Measurements from ENCODE around the gene TSNAX. TPM values are rescaled to one million over a fixed set of nuclear protein-coding genes. Genes with fewer than 3 reads are reported as not detected.

The TSNAX gene
- total and polyA plus RNA-seq, 9 donors: 19.9 to 43.0 (median 32.0) TPM

- no peaks in the 10 kb centered on the region for H3K36me3 ChIP-seq
- H3K27ac ChIP-seq: no peak overlapping the region
- intact Hi-C loops (cut with DNase I): loop anchor here in 3 of 4 donors (5.0 to 10.0 kb wide), 2 partner anchors 246 to 249 kb away; no protein-coding TSS in a partner anchor
- no peak for TF ChIP-seq EP300 (IDR thresholded peaks at IDR 0.05)
- TF ChIP-seq POLR2A (IDR thresholded peaks at IDR 0.05): no peak
- peak; percentile 59 to 68 (median 64) for TF ChIP-seq CTCF (IDR thresholded peaks at IDR 0.05)
- peak overlapping the region; percentile 28 for H3K4me3 ChIP-seq
- peaks cover 4% of the 10 kb centered on the region for H3K4me1 ChIP-seq (ENCODE audit: insufficient read depth)
- WGBS, 3 donors: 31 to 35% (median 33%) methylated on average over 8 of the region's 8 CpGs
- H3K9me3 ChIP-seq: no peaks in the 10 kb centered on the region
- no peaks in the 10 kb centered on the region for H3K27me3 ChIP-seq
- peak in 2 of 5 donors; percentile 30 to 31 for DNase-seq
These were observed 75.3 kb downstream of the TSNAX start for GRCh38 chr1:231603598-231604275.

GRCh38 chr1:231604276-231604621, 75.8 kb downstream of the TSNAX start:
- Histone ChIP-seq H3K4me3 (no peak overlapping the region), H3K36me3 (no peaks in the 10 kb centered on the region), H3K4me1 (ENCODE audit: insufficient read depth) (peaks cover 4% of the 10 kb centered on the region)

GRCh38 chr1:231605149-231606100, 77.0 kb downstream of the TSNAX start:
- Histone ChIP-seq H3K36me3 (no peaks in the 10 kb centered on the region), H3K4me3 (no peak overlapping the region), H3K4me1 (ENCODE audit: insufficient read depth) (peaks cover 3% of the 10 kb centered on the region), H3K9me3 (no peaks in the 10 kb centered on the region), H3K27me3 (no peaks in the 10 kb centered on the region), H3K27ac (no peak overlapping the region)
- intact Hi-C loops (cut with DNase I): loop anchor here in 1 of 4 donors (10.0 kb wide), 1 partner anchor 251 kb away; no protein-coding TSS in a partner anchor
- no peak for DNase-seq
- 55 to 63% (median 63%) methylated on average over 8 of the region's 8 CpGs for WGBS, 3 donors
- no peak for TF ChIP-seq CTCF (IDR thresholded peaks at IDR 0.05)
- no peak for TF ChIP-seq POLR2A (IDR thresholded peaks at IDR 0.05)
- TF ChIP-seq EP300 (IDR thresholded peaks at IDR 0.05): no peak

More at GRCh38 chr1:231604276-231604621, 75.8 kb downstream of the TSNAX start:
- no peak overlapping the region for H3K27ac ChIP-seq
- TF ChIP-seq CTCF (IDR thresholded peaks at IDR 0.05): no peak
- TF ChIP-seq POLR2A (IDR thresholded peaks at IDR 0.05): no peak
- no peak for TF ChIP-seq EP300 (IDR thresholded peaks at IDR 0.05)
- H3K27me3 ChIP-seq: no peaks in the 10 kb centered on the region
- intact Hi-C loops (cut with DNase I): loop anchor here in 3 of 4 donors (5.0 to 10.0 kb wide), 2 partner anchors 247 to 249 kb away; no protein-coding TSS in a partner anchor
- 62 to 76% (median 76%) methylated on average over 2 of the region's 2 CpGs for WGBS, 3 donors
- DNase-seq: no peak
- H3K9me3 ChIP-seq: no peaks in the 10 kb centered on the region

- H3K27ac ChIP-seq: no peak overlapping the region
- no peaks in the 10 kb centered on the region for H3K36me3 ChIP-seq
- no peak for TF ChIP-seq POLR2A (IDR thresholded peaks at IDR 0.05)
- no peak for TF ChIP-seq EP300 (IDR thresholded peaks at IDR 0.05)
- no peak for TF ChIP-seq CTCF (IDR thresholded peaks at IDR 0.05)
- H3K9me3 ChIP-seq: no peaks in the 10 kb centered on the region
- DNase-seq: no peak
- intact Hi-C loops (cut with DNase I): loop anchor here in 1 of 4 donors (10.0 kb wide), 1 partner anchor 252 kb away; no protein-coding TSS in a partner anchor
- H3K4me3 ChIP-seq: no peak overlapping the region
- H3K27me3 ChIP-seq: no peaks in the 10 kb centered on the region
- WGBS, 3 donors: 57 to 62% (median 60%) methylated on average over 4 of the region's 4 CpGs
- peaks cover 2% of the 10 kb centered on the region for H3K4me1 ChIP-seq (ENCODE audit: insufficient read depth)
These were observed 78.2 kb downstream of the TSNAX start for GRCh38 chr1:231606712-231607111.
